Body of pancreas (tissue), 4 donors: ENCODE data around the gene MYMX.
"Not testable (repeated sequence)": the region's sequence is repeated elsewhere in the genome, so short reads cannot be mapped to it uniquely, and the experiment has no call there.

Experiments
- CTCF ChIP-seq, 7 experiments: fragments of 450-650 bp in 4 of 7; fragments of 200-600 bp in 3 of 7; sonication (generic) in 3 of 7; IDR thresholded peaks; one replicate each; pipeline ENCODE4 v1.5.1; 2016 to 2019; ENCODE audit warnings: antibody characterized with exemption in 7 of 7
- POLR2A ChIP-seq, 3 donors: fragments of 450-650 bp; IDR thresholded peaks; one replicate each; pipeline ENCODE4 v1.6.1; 2016; ENCODE audit warnings: antibody characterized with exemption in 3 of 3, mild to moderate bottlenecking in 2 of 3

GRCh38 chr6:44181784-44182183 lies 34.9 kb upstream of the MYMX start:
- not testable (repeated sequence) for TF ChIP-seq CTCF, POLR2A (IDR thresholded peaks at IDR 0.05)
